HUDEP-2 (cell line): ENCODE measurements around the gene LILRA2.
"Not testable (repeated sequence)": the region's sequence is repeated elsewhere in the genome, so short reads cannot be mapped to it uniquely, and the experiment has no call there.

ENCODE experiments used
- DNase-seq, 76 experiments: peaks; one replicate each; lab custom pipeline; 2025; ENCODE audit not compliant: unreplicated experiment in 76 of 76; lab: John Stamatoyannopoulos, UW

Gene LILRA2

GRCh38 chr19:54570316-54570715 is 3.3 kb upstream of the LILRA2 start:
- no peak for DNase-seq

GRCh38 chr19:54571715-54572615 is 1.6 kb upstream of the LILRA2 start:
- DNase-seq: not testable (repeated sequence)

- no peak for DNase-seq
Observed at GRCh38 chr19:54572696-54573311, 786 bp upstream of the LILRA2 start.

GRCh38 chr19:54574051-54574450 is 461 bp downstream of the LILRA2 start:
- no peak for DNase-seq

GRCh38 chr19:54574527-54575056 is 1.0 kb downstream of the LILRA2 start:
- no peak for DNase-seq

- not testable (repeated sequence) for DNase-seq
Observed at GRCh38 chr19:54575205-54575604, 1.6 kb downstream of the LILRA2 start.

GRCh38 chr19:54576411-54576976 is 2.9 kb downstream of the LILRA2 start:
- no peak for DNase-seq

- no peak for DNase-seq
Observed at GRCh38 chr19:54577334-54577733, 3.7 kb downstream of the LILRA2 start.

GRCh38 chr19:54578268-54578667 is 4.7 kb downstream of the LILRA2 start:
- DNase-seq: not testable (repeated sequence)

- DNase-seq: no peak
Observed at GRCh38 chr19:54586397-54586796, 12.8 kb downstream of the LILRA2 start.

- DNase-seq: no peak
Observed at GRCh38 chr19:54587026-54587425, 13.4 kb downstream of the LILRA2 start.

- DNase-seq: not testable (repeated sequence)
Observed at GRCh38 chr19:54593445-54593844, 19.9 kb downstream of the LILRA2 start, which contains the start of gene LILRA1. Gene LILRA1 (plus strand): TSS chr19:54593632. CDS start chr19:54594245, 613 bp downstream.

GRCh38 chr19:54593931-54594626 is 20.5 kb downstream of the LILRA2 start:
- DNase-seq: not testable (repeated sequence)

- DNase-seq: no peak
Observed at GRCh38 chr19:54594737-54595136, 21.1 kb downstream of the LILRA2 start.

GRCh38 chr19:54595680-54596436 is 22.3 kb downstream of the LILRA2 start:
- DNase-seq: not testable (repeated sequence)

- DNase-seq: no peak
Observed at GRCh38 chr19:54600212-54600611, 26.6 kb downstream of the LILRA2 start.

- DNase-seq: no peak
Observed at GRCh38 chr19:54606230-54606629, 32.6 kb downstream of the LILRA2 start.

- DNase-seq: no peak
Observed at GRCh38 chr19:54606891-54607784, 33.5 kb downstream of the LILRA2 start.

- no peak for DNase-seq
Observed at GRCh38 chr19:54607785-54608150, 34.2 kb downstream of the LILRA2 start.
